Stimulated activated CD4-positive, alpha-beta T cell treated with anti-CD3 and anti-CD28 coated beads, Interleukin-15, amount 100 ng/mL, for 24 hours (primary cell): ENCODE results near the gene MARCKSL1.
A peak's percentile ranks its signal among the peaks of the same experiment; 100 is the strongest.
"Not testable (repeated sequence)": the region's sequence is repeated elsewhere in the genome, so short reads cannot be mapped to it uniquely, and the experiment has no call there.

Experiments
- DNase-seq: peaks from one replicate; pipeline ENCODE4 v3.0.0-alpha.2; 2020

The MARCKSL1 gene, protein sequence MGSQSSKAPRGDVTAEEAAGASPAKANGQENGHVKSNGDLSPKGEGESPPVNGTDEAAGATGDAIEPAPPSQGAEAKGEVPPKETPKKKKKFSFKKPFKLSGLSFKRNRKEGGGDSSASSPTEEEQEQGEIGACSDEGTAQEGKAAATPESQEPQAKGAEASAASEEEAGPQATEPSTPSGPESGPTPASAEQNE

DNA sequence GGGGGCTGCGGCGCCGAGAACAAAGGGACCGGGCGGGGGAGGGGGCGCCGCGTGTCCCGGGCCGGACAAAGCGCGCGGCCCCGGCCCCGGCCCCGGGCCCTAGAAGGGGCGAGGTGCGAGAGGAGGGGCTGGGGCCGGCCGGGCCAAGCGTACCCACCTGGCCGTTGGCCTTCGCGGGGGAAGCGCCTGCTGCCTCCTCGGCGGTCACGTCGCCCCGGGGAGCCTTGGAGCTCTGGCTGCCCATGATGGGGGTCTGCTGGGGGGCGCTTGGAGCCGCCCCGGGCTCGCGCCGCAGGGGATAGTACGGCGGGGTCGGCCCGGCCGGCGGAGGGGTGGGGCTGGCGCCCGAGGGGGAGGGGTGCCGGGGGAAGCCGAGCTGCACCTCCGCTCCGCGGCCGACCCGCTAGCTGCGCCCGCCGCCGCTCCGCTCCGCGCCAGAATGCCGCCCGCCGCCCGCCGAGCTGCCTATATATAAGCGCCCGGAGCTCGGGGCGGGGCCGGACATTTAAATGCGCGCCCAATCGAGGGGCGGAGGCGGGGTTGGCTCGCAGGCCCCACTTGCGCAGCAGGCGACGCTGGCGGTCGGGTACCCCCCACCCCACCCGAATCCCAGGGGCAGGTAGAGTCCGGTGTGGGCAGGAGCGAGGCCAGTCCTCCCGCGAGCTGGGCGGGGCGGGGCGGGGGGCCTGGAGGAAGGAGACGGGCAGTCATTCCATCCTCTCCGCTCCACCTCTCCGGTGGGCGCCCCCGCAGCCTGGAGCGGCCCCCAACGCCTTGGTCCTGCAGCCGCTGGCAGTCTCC is at the start of gene MARCKSL1:
Gene MARCKSL1, minus strand, starts transcription at position 444 of the 801 bp plus-strand sequence. Its CDS starts 200 bp downstream, at position 244.
- peak; percentile 87 for DNase-seq

DNA sequence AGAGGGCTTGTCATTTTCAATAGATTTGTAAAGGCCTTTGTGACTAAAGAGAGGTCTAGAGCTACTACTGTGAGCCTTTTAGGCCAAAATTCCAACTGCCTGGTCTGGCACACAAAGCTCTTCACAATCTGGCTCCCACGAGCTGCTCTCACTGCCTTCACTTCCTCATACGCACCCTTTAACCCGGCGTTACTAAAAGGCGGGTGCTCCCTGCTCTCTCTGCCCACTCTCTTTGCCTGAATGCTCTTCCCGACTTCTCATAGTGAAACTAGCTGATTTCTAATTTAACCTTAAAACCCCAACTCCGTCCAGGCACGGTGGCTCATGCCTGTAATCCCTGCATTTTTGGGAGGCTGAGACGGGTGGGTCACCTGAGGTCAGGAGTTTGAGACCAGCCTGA is 44.0 kb upstream of the MARCKSL1 start:
- DNase-seq: no peak

DNA sequence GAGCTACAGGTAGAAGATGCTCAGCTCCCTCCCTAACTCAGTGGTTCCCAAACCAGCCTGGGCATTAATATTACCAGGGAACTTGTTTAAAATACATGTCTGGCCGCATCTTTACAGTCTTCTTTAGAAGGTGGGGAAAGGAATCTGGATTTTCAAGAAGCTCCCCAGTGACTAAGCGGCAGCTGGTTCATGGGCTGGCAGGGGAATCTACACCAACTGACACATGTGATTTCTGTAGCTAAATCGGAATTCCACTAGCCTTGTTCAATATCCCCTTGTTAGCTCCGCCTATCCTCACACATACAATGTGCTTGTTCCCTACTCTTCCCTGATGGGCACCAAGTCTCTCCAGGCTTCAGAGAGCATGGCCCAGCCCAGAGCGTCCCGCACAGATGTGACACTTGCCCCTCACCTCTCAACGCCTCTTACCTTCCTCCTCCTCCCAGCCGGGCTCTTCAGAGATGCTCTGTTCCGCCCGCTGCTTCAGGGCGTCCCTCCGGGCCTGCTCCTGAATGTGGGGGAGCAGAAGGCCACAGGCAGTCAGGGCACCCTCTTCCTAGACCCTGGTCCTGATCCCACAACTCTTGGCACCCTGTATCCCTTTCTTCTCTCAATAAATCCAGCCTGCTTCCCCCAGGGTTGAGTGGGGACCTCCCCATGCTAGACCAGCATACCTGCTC is 41.6 kb upstream of the MARCKSL1 start:
- no peak for DNase-seq

DNA sequence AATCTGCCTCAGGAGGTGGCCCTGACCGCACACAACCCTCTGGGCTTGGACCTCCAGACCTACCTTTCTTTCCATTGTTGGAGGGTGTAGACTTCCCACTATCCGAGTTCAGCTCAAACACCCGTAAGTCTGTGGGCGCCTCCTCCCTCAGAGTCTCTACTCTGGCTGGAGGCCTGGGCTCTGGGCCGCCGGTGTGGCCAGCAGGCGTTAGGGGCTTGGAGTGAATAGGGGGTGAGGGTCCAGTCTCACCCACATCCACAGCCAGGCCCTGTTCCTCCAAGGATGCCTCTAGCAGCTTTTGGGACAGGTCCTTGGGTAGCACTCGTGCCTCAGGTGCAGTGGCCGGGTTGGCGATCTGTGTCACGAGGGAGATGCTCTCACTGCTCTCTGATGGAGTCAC is 40.2 kb upstream of the MARCKSL1 start:
- DNase-seq: no peak

DNA sequence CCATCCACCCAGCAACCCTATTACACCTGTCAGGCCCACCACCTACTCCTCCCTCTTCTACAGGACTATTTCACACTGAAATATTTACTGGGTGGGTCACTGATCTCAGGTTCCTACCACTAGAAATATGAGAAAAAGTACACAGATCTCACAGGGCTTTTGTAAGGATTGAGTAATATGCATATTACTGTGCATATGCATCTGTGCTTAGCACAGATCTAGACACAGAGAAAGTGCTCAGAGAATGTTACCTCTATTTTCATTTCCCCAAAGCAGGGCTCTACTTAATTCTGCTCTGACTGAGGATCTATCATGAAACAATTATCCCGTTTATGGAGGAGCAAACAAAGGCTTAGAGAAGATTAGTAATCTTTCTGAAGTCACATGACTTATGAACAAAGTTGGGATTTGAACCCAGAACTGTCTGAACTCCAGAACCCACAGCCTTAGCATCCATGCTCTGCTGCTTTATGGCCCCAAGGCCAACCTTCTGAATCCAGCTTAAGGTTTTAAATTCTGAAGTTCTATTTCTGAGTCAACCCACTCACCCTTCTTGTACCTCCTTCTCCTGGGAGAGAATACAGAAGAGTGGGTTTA is 38.1 kb upstream of the MARCKSL1 start:
- no peak for DNase-seq

DNA sequence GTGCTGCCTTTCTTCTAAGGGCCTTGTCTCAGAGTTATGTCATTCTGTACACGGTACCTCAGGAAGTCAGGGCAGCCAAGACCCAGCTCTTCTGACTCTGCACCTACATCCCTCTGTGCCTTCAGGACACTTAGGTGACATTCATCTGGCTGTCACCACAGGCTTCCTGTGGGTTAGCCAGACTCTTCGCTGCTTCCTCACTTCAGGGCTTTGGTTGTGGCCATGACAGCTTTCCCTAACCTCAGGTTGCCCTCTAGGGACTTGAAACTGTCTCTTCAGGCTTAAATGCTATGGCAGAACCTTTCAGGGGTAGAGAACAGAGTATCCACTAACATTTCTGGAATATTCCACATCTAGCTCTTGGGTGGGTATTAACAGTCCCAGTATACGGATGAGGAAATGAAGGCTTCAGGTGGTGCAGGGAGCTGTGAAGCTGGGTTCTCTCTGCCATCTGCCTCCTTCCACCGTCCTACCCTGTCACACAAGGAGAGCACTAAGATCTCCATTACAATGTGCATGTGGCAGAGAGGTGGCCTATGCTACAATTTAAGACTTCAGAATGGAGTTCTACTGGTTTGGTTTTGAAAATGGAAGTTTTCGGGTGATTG is 36.2 kb upstream of the MARCKSL1 start:
- peak; percentile 43 for DNase-seq

DNA sequence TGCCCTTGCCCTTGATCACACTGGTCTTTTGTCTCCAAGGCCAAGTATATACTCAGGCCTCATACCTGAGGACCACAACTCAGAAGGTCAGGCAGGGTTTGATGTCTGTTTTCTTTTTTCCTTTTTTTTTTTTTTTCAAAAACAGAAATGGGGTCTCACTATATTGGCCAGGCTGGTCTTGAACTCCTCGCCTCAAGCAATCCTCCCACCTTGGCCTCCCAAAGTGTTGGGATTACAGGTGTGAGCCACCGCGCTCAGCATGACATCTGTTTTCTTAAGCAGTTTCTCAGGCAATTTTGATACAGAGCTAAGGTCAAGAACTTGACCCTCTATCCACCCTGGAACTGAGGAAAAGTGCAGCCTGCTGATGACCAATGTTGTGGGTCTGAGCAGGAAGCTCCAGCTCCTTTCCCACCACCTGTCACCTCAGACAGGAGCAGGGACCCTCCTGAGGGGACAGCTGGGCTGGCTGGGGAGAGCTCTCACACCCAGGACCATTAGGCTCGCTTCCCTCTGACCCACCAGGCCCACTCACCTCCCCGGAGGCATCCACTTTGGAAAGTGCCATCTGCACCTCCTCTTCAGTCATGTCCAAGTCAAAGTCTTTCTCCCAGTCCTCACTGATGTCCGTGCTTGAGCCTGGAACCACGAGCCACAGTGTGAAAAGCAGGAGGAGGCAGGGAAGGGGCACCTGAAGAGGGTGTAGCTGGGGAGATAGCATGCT is 32.0 kb upstream of the MARCKSL1 start:
- DNase-seq: no peak

DNA sequence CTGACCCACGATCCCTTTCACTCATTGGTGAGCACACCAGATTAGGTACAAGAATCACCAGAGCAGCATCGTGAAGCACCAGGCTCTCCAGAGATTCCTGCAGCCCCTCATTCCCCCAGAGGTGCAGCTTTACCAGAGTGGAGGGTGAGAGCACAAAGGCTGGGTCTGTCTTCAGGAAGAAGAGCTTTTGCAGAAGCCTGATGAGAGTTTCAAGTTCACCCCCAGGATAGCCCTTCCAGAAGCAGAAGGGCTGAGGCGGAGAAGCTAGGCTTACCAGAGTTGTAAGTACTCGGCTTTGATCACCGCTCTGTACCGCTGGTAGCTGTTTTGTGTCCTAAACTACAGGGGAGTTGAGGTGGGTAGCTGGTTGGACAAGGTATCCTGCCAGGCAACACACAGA is 29.4 kb upstream of the MARCKSL1 start:
- no peak for DNase-seq

DNA sequence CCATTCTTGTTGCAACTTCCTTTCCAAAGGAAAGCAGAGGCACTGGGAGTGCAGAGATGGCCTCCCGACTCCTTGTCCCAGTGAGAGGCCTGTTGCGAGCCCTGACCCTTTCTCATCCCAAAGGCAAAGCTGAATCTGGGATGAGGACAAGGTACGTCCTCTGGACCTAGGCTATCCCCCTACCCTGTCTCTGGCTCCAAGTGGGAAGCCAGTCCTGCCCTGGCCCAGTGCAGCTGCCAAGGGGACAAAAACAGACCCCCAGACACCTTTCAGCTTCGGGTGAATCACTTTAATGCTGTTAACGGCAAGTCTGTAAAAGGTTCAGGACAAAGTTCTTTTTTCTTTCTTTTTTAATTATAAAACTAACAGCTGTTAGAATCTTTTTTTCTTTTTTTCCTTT is 28.8 kb upstream of the MARCKSL1 start:
- no peak for DNase-seq

DNA sequence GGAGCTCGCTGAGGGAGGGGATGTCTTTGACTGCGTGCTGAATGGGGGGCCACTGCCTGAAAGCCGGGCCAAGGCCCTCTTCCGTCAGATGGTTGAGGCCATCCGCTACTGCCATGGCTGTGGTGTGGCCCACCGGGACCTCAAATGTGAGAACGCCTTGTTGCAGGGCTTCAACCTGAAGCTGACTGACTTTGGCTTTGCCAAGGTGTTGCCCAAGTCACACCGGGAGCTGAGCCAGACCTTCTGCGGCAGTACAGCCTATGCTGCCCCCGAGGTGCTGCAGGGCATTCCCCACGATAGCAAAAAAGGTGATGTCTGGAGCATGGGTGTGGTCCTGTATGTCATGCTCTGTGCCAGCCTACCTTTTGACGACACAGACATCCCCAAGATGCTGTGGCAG is 27.7 kb upstream of the MARCKSL1 start:
- DNase-seq: no peak

DNA sequence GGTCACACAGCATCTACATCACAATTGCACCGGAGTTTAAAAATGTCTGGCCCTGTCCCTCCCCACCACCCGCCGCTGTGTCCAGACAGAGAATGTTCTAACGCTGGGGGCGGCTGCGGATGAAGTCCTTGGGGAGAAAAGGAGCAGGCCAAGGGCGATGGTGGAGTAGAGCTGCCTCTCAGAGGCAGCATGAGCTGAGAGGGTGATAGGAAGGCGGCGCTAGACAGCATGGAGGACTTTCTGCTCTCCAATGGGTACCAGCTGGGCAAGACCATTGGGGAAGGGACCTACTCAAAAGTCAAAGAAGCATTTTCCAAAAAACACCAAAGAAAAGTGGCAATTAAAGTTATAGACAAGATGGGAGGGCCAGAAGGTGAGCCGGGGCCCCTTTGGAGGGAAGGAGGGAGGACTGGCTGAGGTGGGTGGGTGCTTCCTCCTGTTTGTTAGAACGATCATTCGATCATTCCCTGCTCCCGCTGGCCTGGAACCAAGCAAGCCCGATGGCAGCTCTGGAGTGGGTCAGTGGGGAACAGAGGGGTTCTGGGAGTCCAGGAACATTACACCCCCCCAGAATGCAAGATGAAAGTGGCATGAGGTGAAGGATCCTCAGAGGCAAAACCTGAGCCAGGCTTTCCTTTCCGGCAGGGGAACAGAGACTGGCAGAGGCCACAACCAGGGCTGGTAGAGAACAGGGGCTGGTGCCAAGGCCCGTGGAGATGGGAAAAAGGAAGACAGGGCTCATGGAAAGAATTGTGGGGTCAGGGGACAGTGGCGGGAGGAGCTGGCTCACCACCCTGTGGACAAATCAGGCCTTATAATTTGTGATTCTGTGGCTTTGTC is 26.7 kb upstream of the MARCKSL1 start, which contains the start of the genes FAM229A and TSSK3:
Gene FAM229A, minus strand, starts transcription at position 12 of the 840 bp plus-strand sequence. CDS start 394 bp downstream, outside the sequence.
Gene TSSK3, plus strand, starts transcription at position 66 of the 840 bp plus-strand sequence. Its CDS starts 163 bp downstream, at position 229.
- DNase-seq: no peak

DNA sequence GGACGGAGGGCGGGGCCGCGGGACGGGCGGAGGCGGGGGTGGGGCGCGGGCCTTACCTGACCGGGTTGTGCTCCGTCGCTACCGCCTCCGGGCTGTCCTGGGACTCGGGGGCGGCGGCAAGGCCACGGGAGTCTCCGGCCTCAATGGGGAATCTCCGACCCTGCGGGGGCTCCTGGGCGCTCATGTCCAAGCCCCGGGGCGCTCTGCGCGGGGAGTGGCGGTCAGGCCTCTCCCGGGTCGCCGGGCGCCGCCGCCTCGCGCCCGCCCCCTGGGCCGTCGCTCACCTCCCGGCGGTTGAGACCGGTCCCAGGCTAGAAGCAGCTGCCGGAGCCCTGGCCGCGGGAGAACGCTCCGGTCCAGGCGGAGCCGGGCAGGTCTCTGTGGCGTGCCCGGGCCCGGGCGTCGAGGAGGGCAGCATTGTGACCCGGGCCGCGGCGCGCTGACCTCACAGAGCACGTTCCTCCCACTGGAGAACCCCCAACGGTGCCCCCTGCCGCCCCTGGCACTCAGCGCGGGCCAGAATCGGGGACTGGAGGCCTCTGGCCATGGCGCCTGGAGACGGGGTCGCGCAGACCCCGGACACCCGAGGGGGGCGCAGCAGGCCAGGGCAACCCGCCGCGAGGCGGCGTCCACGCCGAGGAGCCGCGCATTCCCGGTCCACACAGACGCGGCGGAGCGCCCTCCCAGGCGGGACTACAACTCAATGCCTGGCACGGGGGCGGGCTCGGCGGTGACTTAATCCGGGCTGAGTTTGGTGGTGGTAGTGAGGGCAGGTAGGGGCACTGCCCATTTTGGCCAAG is 25.8 kb upstream of the MARCKSL1 start:
- peak; percentile 56 for DNase-seq

DNA sequence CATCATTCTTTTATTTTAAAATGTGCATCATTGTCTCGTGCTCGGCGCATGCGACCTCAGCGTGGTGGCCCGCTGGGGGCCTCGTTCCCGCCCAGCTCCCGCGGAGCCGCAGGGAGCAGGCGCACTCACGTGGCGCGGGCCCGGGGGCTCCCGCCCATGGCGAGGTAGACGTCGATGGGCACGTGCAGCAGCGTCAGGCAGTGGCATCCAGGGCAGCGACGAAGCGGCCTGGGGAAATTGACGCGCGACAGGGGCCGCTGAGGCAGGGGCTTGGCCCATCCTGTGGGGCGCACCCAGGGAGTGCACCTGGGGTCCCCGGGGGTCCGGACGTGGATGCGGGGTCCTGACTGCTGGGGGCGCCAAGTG is 25.3 kb upstream of the MARCKSL1 start:
- no peak for DNase-seq

DNA sequence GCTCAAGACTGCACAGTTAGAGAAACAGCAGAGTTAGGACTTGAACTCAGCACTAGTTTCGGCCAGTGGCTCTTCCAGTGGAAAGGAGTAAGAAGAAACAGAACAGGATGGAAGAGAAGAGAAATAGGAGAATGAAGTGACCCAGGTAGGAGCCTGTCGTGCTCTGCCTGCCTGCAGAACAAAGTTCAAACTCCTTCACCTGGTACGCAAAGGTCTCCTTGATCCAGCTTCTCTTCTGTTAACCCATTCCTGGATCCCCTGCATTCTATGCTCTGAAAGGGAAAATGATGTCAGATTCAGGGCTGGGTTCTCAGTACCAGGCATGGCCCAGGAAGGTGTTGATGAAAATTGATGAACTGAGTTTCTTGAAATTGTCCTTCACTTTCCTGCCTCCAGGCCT is 22.4 kb upstream of the MARCKSL1 start:
- no peak for DNase-seq

DNA sequence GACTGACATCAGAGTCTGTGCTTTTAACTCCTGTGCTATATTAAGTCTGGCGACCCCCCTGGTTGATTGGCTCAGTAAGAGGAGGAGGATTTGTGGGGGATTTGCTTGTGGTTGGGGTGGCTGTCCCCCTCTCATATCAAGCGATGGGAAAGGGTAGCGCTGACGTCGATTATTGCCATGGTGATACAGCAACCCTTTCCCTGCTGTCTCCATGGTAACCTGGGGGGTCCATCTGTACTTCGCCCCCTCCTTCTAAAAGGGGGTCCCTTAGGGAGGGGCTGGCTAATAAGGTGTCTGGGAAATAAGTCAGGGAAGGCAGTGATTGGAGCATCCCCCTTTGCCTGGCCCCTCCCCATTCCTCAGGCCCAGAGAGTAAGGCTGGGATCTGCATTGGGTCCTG is 21.6 kb upstream of the MARCKSL1 start:
- no peak for DNase-seq

DNA sequence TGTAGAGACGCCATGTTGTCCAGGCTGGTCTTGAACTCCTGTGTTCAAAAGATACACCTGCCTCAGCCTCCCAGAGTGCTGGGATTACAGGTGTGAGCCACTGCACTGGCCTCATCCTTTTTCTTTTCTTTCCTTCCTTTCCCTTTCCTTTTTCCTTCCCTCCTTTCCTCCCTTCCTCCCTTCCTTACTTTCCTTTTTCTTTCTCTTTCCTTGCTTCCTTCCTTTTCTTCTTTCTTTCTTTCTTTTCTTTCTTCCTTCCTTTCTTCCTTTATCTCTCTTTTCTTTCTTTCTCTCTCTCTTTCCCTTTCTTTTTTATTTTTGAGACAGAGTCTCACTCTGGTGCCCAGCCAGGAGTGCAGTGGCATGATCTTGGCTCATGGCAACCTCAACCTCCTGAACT is 20.4 kb upstream of the MARCKSL1 start:
- DNase-seq: no peak

DNA sequence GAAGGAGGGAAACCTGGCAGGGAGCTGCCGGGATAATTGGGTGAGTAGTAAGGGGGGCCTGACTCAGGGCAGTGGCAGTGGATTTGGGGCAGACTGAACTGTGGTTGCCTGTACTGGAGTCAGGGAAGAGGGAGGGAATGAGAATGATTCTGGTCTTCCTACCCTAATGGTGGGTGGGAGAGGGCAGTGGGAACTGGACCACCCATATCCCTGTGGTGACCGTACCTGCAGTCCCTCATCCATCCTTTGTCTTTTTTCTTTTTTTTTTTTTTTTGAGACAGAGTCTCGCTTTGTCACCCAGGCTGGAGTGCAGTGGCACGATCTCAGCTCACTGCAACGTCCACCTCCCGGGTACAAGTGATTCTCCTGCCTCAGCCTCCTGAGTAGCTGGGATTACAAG is 19.7 kb upstream of the MARCKSL1 start:
- DNase-seq: not testable (repeated sequence)

DNA sequence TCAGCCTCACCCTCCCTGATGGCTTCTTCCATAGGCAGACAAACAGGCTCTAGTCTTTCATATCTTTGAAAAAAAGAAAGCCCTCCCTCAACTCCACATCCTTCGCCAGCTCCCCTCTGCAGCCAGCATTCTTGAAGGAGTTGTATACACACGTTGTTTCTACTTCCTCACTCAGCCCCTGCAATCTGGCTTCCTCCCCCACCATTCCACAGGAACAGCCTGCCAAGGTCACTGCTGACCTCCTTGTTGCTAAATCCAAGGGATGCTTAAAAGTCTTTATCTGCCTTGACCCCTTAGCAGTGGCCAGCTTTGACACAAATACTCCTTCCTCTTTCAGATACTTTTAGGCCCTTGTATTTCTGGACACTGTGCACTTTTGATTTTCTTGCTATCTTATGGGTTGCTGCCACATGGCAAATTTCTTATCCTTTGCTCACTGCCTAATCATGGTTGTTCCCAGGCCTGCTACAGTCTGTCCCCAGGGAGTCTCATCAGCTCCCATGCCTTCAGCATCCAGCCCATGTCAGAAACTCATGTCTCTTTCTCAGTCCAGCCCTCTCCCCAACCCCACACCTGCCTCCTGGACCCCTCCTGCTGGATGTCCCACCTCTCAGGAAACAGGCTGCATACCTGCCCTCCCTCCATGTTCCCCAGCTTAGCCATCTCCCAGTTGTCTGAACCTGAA is 18.0 kb upstream of the MARCKSL1 start:
- DNase-seq: no peak

DNA sequence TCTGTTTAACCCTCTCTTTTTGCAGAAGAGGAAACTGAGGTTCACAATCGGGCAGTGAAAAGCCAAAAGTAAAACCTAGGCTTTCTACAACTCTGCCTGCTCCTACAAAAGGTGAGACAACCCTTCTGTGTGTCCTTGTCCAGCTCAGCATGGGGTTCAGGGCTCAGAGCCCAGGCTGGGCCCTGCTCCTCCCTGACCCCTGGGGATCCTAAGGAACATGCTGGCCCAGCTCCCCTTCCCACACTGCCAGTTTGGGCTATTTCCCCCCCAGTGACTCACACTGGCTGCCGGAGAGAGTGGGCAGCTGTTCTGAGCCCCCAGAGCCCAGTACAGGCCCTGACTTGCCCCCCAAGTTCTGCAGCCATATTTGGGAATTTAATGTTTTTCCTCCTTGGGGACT is 17.4 kb upstream of the MARCKSL1 start:
- no peak for DNase-seq
